ENCODE results near the gene TPRX1.

- TF ChIP-seq CTCF (IDR thresholded peaks at IDR 0.05), result no peak
- TF ChIP-seq POLR2A (IDR thresholded peaks at IDR 0.05), result no peak
Observed at GRCh38 chr19:47754206-47755064, 49.9 kb downstream of the TPRX1 start.

All from testis (tissue), 2 donors.